ENCODE data around the gene MRPL54. TPM values are rescaled to one million over a fixed set of nuclear protein-coding genes. Genes with fewer than 3 reads are reported as not detected.

The MRPL54 gene
- total RNA-seq, 1 experiment from 2014 or later: 67.1 TPM

GRCh38 chr19:3759482-3760254 lies 2.8 kb upstream of the MRPL54 start:
- POLR2A ChIA-PET: no interaction called here
- intact Hi-C loops (cut with micrococcal nuclease): loop anchor here (5.0 kb wide), 1 partner anchor 63 kb away; no protein-coding TSS in a partner anchor
- no peak for DNase-seq (ENCODE audit: low read depth, low spot score)

More at GRCh38 chr19:3759482-3760254, 2.8 kb upstream of the MRPL54 start:
- Histone ChIP-seq H3K9me3 (ENCODE audit: control insufficient read depth in 1 of 2, insufficient read depth in 1 of 2, low read depth in 1 of 2, low read length in 2 of 2) (no peaks in the 10 kb centered on the region), H3K9me2 (ENCODE audit: insufficient read depth) (no peaks in the 10 kb centered on the region), H3K4me3 (replicated peaks in 1 of 2; ENCODE audit: low read depth in 1 of 2, low read length in 2 of 2) (no peak overlapping the region), H3K9ac (ENCODE audit: low read length) (no peak overlapping the region), H3K4me1 (ENCODE audit: control insufficient read depth in 1 of 2, insufficient read depth in 2 of 2, low read length in 2 of 2) (peaks cover 6 to 14% of the 10 kb centered on the region in 2 experiments; a peak in 2 of 4 replicates), H3K27ac (ENCODE audit: low read depth, low read length) (no peak overlapping the region), H2AFZ (ENCODE audit: low read depth, low read length, poor library complexity, severe bottlenecking) (no peak overlapping the region), H3K36me3 (ENCODE audit: control insufficient read depth in 1 of 2, insufficient read depth in 2 of 2, low read length in 2 of 2) (peaks cover 2 to 9% of the 10 kb centered on the region in 2 experiments; a peak in 1 of 4 replicates), H3K79me2 (ENCODE audit: insufficient read depth, low read length) (peaks cover 32% of the 10 kb centered on the region), H4K20me1 (ENCODE audit: insufficient read depth) (no peaks in the 10 kb centered on the region), H3K27me3 (ENCODE audit: insufficient read depth, low read length) (no peaks in the 10 kb centered on the region), H3K4me2 (ENCODE audit: low read length) (no peak overlapping the region)
- no peak for TF ChIP-seq EZH2 (IDR thresholded peaks at IDR 0.05)
- no peak for TF ChIP-seq REST (IDR thresholded peaks at IDR 0.05; ENCODE audit: low read depth)
- no peak for TF ChIP-seq YY1 (IDR thresholded peaks at IDR 0.05; ENCODE audit: extremely low read depth, insufficient replicate concordance, low read depth, low read length)
- no peak for TF ChIP-seq EZH2phosphoT487 (IDR thresholded peaks at IDR 0.05; ENCODE audit: borderline replicate concordance)
- no peak for TF ChIP-seq SIN3A (IDR thresholded peaks at IDR 0.05; ENCODE audit: low read depth)
- no peak for TF ChIP-seq SP1 (IDR thresholded peaks at IDR 0.05; ENCODE audit: low read depth)
- no peak for TF ChIP-seq ELF1 (IDR thresholded peaks at IDR 0.05; ENCODE audit: borderline replicate concordance, low read depth)
- TF ChIP-seq CBX3 (IDR thresholded peaks at IDR 0.05; ENCODE audit: low read depth): no peak
- TF ChIP-seq RAD21 (IDR thresholded peaks at IDR 0.05; ENCODE audit: low read depth): no peak
- no peak for TF ChIP-seq ATF3 (IDR thresholded peaks at IDR 0.05)
- TF ChIP-seq TCF7L2 (IDR thresholded peaks at IDR 0.05; ENCODE audit: borderline replicate concordance, extremely low read depth, insufficient read depth, insufficient read length): no peak
- TF ChIP-seq POLR2AphosphoS5 (IDR thresholded peaks at IDR 0.05; ENCODE audit: low read depth, low read length): no peak
- ChIA-PET CTCF (no interaction called here), RAD21 (ENCODE audit: low non-redundant PET in 1 of 2, low total read pairs in 2 of 2, uncharacterized antibody in 2 of 2, unreplicated experiment in 2 of 2) (interaction anchor here in 1 of 2 experiments (1.6 kb wide), 1 partner anchor 90 kb away, joined by 3 read pairs; no protein-coding TSS in a partner anchor)
- ATAC-seq: no peak
- BruUV-seq (replicated peaks): no TSS peak

All from HCT116 (cell line).